ENCODE measurements around the gene SPIRE1. TPM values are rescaled to one million over a fixed set of nuclear protein-coding genes. Genes with fewer than 3 reads are reported as not detected.

Gene SPIRE1
- total RNA-seq, 1 experiment from 2014 or later = 16.6 TPM

GRCh38 chr18:12556946-12557806, 100.7 kb downstream of the SPIRE1 start:
- Mint-ChIP-seq H3K4me1 (peaks cover 0 to 4% of the 10 kb centered on the region in 2 experiments; a peak in 3 of 4 replicates), H3K27ac (no peak overlapping the region), H3K4me3 (no peak overlapping the region), H3K9me3 (peaks cover 70 to 80% of the 10 kb centered on the region in 2 experiments), H3K36me3 (ENCODE audit: insufficient read depth in 1 of 3, low read depth in 3 of 3) (peaks cover 53 to 71% (median 59%) of the 10 kb centered on the region in 3 experiments), H3K27me3 (ENCODE audit: low read depth) (no peaks in the 10 kb centered on the region; the same call in 1 of the 2 replicates)
- WGBS (ENCODE audit: extremely low coverage, insufficient read length, low lambda C conversion rate) = no CpG with 5 or more reads among the region's 30 CpGs
- Histone ChIP-seq H3K27me3 (ENCODE audit: insufficient read depth, low read length) (no peaks in the 10 kb centered on the region), H4K8ac (replicated peaks; ENCODE audit: insufficient read length, low read depth, low read length) (no peak overlapping the region), H3K4ac (ENCODE audit: low read depth, low read length) (no peak overlapping the region), H2BK12ac (ENCODE audit: insufficient read length, low read depth, low read length) (no peak overlapping the region), H4K5ac (ENCODE audit: insufficient read length, low read depth, low read length) (no peak overlapping the region), H2AFZ (ENCODE audit: low read length) (no peak overlapping the region), H4K91ac (ENCODE audit: insufficient read length, low read depth, low read length) (no peak overlapping the region), H3K9ac (ENCODE audit: extremely low read depth, insufficient read length, low read length) (no peak overlapping the region), H3K9me3 (ENCODE audit: control insufficient read depth, low read depth, low read length) (peaks cover 11% of the 10 kb centered on the region), H3K79me1 (ENCODE audit: insufficient read depth, low read depth, low read length, poor library complexity, severe bottlenecking) (no peaks in the 10 kb centered on the region), H3K4me1 (ENCODE audit: insufficient read depth, low read length) (no peaks in the 10 kb centered on the region), H3K27ac (ENCODE audit: insufficient read length, low read depth, low read length) (no peak overlapping the region), H2BK5ac (ENCODE audit: insufficient read length, low read length) (no peak overlapping the region), H2BK120ac (ENCODE audit: low read depth, low read length, poor library complexity, severe bottlenecking) (no peak overlapping the region), H3K4me2 (ENCODE audit: insufficient read depth, insufficient read length, low read length) (no peak overlapping the region), H4K20me1 (ENCODE audit: control insufficient read depth, insufficient read depth, insufficient read length) (no peaks in the 10 kb centered on the region), H3K14ac (ENCODE audit: insufficient read depth, low read length) (no peak overlapping the region), H2AK5ac (ENCODE audit: insufficient read length, low read length) (no peak overlapping the region), H2BK20ac (ENCODE audit: low read depth, low read length, poor library complexity, severe bottlenecking) (no peak overlapping the region), H3T11ph (ENCODE audit: low read length) (no peak overlapping the region), H3K79me2 (ENCODE audit: insufficient read depth, low read length) (no peaks in the 10 kb centered on the region; the same call in 1 of the 2 replicates), H3K23me2 (ENCODE audit: insufficient read length, low read depth, low read length, poor library complexity, severe bottlenecking) (no peaks in the 10 kb centered on the region), H2BK15ac (ENCODE audit: low read depth, low read length) (no peak overlapping the region), H3K18ac (ENCODE audit: insufficient read length, low read depth, low read length) (no peak overlapping the region), H3K23ac (ENCODE audit: insufficient read length, low read depth, low read length) (no peak overlapping the region), H3K56ac (ENCODE audit: insufficient read length, low read depth, low read length) (no peak overlapping the region)
- DNase-seq = no peak
- TF ChIP-seq, protein P1, sequence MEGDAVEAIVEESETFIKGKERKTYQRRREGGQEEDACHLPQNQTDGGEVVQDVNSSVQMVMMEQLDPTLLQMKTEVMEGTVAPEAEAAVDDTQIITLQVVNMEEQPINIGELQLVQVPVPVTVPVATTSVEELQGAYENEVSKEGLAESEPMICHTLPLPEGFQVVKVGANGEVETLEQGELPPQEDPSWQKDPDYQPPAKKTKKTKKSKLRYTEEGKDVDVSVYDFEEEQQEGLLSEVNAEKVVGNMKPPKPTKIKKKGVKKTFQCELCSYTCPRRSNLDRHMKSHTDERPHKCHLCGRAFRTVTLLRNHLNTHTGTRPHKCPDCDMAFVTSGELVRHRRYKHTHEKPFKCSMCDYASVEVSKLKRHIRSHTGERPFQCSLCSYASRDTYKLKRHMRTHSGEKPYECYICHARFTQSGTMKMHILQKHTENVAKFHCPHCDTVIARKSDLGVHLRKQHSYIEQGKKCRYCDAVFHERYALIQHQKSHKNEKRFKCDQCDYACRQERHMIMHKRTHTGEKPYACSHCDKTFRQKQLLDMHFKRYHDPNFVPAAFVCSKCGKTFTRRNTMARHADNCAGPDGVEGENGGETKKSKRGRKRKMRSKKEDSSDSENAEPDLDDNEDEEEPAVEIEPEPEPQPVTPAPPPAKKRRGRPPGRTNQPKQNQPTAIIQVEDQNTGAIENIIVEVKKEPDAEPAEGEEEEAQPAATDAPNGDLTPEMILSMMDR (conservative IDR thresholded peaks at IDR 0.05) = no peak

Measured in H9 (cell line).